Measurements from ENCODE around the gene APOA5. TPM values are rescaled to one million over a fixed set of nuclear protein-coding genes. Genes with fewer than 3 reads are reported as not detected.
"Not testable (repeated sequence)": the region's sequence is repeated elsewhere in the genome, so short reads cannot be mapped to it uniquely, and the experiment has no call there.

Gene APOA5
- total RNA-seq, 1 donor from 2014 or later: not detected

GRCh38 chr11:116773203-116774097 lies 18.2 kb downstream of the APOA5 start:
- H3K36me3 Mint-ChIP-seq (ENCODE audit: low read depth): peaks cover 42% of the 10 kb centered on the region
- H3K4me3 Mint-ChIP-seq (ENCODE audit: low read depth): peak overlapping the region; percentile 99
- intact Hi-C loops (cut with micrococcal nuclease): loop anchor here (1.0 to 5.0 kb wide), 4 partner anchors 15 to 459 kb away; partner anchors contain the start of genes PAFAH1B2, PCSK7, RNF214 and ZPR1

DNA sequence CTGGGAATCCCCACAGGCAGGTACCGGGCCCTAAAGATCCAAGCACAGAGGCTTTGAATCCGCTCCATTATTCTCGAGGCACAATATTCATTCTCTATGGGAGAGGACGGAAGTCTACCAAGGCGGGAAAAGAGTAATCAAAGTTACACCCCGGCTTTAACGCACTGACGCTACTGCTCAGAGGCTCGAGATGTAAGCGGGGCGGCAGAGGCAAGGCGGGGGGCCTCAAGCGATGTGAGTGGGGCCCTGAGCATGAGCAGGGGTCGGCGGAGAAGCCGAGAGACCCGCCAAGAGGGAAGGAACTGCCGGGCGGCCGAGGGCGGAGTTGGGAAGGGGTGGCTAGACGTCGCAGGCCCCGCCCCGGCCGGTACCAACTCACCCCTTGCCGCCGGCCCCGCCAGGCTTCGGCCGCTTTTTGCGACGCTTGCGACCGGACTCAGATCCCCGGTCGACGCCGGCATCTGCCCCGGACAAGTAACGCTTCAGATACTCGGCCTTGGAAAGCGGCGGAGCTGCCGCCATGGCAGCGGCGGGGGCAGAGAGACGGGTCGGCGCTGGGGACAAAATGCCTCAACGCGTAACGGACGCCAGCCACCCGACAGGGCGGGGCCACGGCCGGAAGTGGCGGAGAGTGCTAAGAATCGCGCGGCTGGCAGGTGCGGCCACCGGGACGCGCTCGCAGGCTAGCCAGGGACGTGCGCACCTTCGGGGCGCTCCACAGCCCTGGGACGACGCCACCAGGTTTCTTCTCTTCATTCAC lies 19.1 kb downstream of the APOA5 start, which contains the start of gene BUD13:
Gene BUD13 (minus strand): TSS at position 545 of the 760 bp plus-strand sequence. CDS start 23 bp downstream, at position 522.
- H3K27me3 Mint-ChIP-seq (ENCODE audit: low read depth): no peaks in the 10 kb centered on the region
- H3K4me3 Mint-ChIP-seq (ENCODE audit: low read depth): peak within 1 kb of the TSS; percentile 99
- H3K36me3 Mint-ChIP-seq (ENCODE audit: low read depth): peaks cover 36% of the 10 kb centered on the region
- H3K4me1 Mint-ChIP-seq (ENCODE audit: low read depth): peaks cover 39% of the 10 kb centered on the region
- H3K27ac Mint-ChIP-seq: peak within 1 kb of the TSS; percentile 97
- DNase-seq (ENCODE audit: low spot score): peak; percentile 93
- H3K9me3 Mint-ChIP-seq: no peaks in the 10 kb centered on the region
- intact Hi-C loops (cut with micrococcal nuclease): loop anchor here (1.0 to 5.0 kb wide), 4 partner anchors 16 to 460 kb away; partner anchors contain the start of genes PAFAH1B2, PCSK7, RNF214 and ZPR1

More at GRCh38 chr11:116773203-116774097, 18.2 kb downstream of the APOA5 start:
- Mint-ChIP-seq H3K27me3 (ENCODE audit: low read depth) (no peaks in the 10 kb centered on the region), H3K9me3 (no peaks in the 10 kb centered on the region), H3K4me1 (ENCODE audit: low read depth) (peaks cover 47% of the 10 kb centered on the region), H3K27ac (peak overlapping the region; percentile 97)
- no peak for DNase-seq (ENCODE audit: low spot score)

DNA sequence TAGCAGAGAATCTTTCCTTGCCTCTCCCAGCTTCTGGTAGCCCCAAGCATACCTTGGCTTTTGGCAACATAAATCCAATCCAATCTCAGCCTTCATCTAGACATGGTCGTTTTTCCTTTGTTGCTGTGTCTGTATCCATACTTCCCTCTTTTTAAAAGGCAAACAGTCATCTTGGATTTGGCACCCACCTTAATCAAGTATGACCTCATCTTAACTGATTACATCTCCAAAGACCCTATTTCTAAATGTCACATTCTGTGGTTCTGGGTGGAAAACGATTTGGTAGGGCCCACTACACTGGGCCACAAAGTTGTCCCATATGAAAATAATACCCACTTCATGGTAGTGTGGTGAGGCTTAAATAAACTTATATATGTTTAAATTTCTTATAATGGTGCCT lies 19.7 kb downstream of the APOA5 start:
- H3K4me1 Mint-ChIP-seq (ENCODE audit: low read depth): peaks cover 37% of the 10 kb centered on the region
- no peaks in the 10 kb centered on the region for H3K27me3 Mint-ChIP-seq (ENCODE audit: low read depth)
- intact Hi-C loops (cut with micrococcal nuclease): loop anchor here (2.0 to 5.0 kb wide), 2 partner anchors 370 to 461 kb away; partner anchors contain the start of genes PAFAH1B2, PCSK7 and RNF214

DNA sequence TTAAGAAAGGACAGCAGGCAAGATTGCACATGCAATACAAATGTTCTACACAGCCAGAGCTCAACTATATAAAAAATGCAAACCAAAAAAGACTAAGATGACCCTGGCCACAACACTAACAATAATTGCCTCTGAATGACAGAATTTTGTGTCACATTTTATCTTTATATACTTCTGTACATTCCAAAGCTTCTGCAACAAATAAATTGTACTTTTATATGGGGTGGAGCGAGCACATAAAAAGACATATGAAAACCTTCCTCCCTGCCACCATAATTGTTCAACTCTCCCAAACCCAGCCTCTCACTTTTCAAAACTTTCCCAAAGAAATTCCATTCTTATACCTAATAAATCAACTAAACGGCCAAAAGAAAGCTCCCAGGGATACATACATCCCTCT lies 29.5 kb downstream of the APOA5 start:
- no peak overlapping the region for H3K27ac Mint-ChIP-seq
- no peak overlapping the region for H3K4me3 Mint-ChIP-seq (ENCODE audit: low read depth)
- DNase-seq (ENCODE audit: low spot score): no peak
- H3K36me3 Mint-ChIP-seq (ENCODE audit: low read depth): peaks cover 60% of the 10 kb centered on the region
- no peaks in the 10 kb centered on the region for H3K9me3 Mint-ChIP-seq
- H3K27me3 Mint-ChIP-seq (ENCODE audit: low read depth): no peaks in the 10 kb centered on the region
- intact Hi-C loops (cut with micrococcal nuclease): no loop called here
- H3K4me1 Mint-ChIP-seq (ENCODE audit: low read depth): peaks cover 9% of the 10 kb centered on the region

More for the DNA sequence above, 19.7 kb downstream of the APOA5 start:
- peak overlapping the region; percentile 97 for H3K27ac Mint-ChIP-seq
- no peaks in the 10 kb centered on the region for H3K9me3 Mint-ChIP-seq
- peaks cover 29% of the 10 kb centered on the region for H3K36me3 Mint-ChIP-seq (ENCODE audit: low read depth)
- peak overlapping the region; percentile 99 for H3K4me3 Mint-ChIP-seq (ENCODE audit: low read depth)
- no peak for DNase-seq (ENCODE audit: low spot score)

DNA sequence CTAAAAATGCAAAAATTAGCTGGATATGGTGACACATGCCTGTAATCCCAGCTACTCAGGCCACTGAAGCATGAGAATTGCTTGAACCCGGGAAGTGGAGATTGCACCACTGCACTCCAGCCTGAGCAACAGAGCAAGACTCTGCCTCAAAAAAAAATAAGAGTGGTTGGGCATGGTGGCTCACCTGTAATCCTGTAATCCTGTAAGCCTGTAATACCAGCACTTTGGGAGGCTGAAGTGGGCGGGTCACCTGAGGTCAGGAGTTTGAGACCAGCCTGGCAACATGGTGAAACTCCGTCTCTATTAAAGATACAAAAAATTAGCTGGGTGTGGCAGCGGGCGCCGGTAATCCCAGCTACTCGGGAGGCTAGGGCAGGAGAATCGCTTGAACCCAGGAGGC lies 35.6 kb downstream of the APOA5 start:
- H3K4me3 Mint-ChIP-seq (ENCODE audit: low read depth); H3K9me3 Mint-ChIP-seq; intact Hi-C loops (cut with micrococcal nuclease); DNase-seq (ENCODE audit: low spot score); H3K4me1 Mint-ChIP-seq (ENCODE audit: low read depth); H3K27me3 Mint-ChIP-seq (ENCODE audit: low read depth); H3K27ac Mint-ChIP-seq: not testable (repeated sequence)
- peaks cover 58% of the 10 kb centered on the region for H3K36me3 Mint-ChIP-seq (ENCODE audit: low read depth)

GRCh38 chr11:116750070-116750718 lies 41.5 kb downstream of the APOA5 start:
- no peaks in the 10 kb centered on the region for H3K27me3 Mint-ChIP-seq (ENCODE audit: low read depth)
- intact Hi-C loops (cut with micrococcal nuclease): no loop called here
- H3K9me3 Mint-ChIP-seq: no peaks in the 10 kb centered on the region
- no peak overlapping the region for H3K4me3 Mint-ChIP-seq (ENCODE audit: low read depth)
- DNase-seq (ENCODE audit: low spot score): no peak
- H3K27ac Mint-ChIP-seq: no peak overlapping the region
- peaks cover 36% of the 10 kb centered on the region for H3K36me3 Mint-ChIP-seq (ENCODE audit: low read depth)
- no peaks in the 10 kb centered on the region for H3K4me1 Mint-ChIP-seq (ENCODE audit: low read depth)

DNA sequence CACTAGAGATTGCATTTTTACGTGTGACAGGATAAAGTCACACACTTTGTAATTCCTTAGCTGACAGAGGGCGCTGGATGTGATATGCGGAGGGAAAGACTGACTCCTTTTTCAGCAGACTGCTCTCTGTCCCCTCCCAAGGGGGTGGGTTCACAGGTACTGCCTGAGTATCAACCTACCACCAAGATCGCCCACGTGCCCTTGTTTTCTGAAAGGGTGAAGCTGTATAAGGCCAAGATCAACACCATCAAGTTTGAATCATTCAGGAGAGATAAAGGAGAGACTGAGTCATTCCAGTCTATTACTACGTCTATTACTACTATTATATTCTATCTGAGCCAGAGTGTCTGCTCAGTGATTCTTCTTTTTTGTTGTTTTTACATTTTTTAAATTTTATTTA lies 49.6 kb downstream of the APOA5 start:
- Mint-ChIP-seq H3K4me1 (ENCODE audit: low read depth) (peaks cover 5% of the 10 kb centered on the region), H3K27me3 (ENCODE audit: low read depth) (no peaks in the 10 kb centered on the region), H3K27ac (no peak overlapping the region), H3K36me3 (ENCODE audit: low read depth) (peaks cover 7% of the 10 kb centered on the region), H3K4me3 (ENCODE audit: low read depth) (no peak overlapping the region), H3K9me3 (no peaks in the 10 kb centered on the region)
- intact Hi-C loops (cut with micrococcal nuclease): no loop called here
- no peak for DNase-seq (ENCODE audit: low spot score)

GRCh38 chr11:116740741-116741140 lies 50.9 kb downstream of the APOA5 start:
- no peak overlapping the region for H3K27ac Mint-ChIP-seq
- DNase-seq (ENCODE audit: low spot score): no peak
- intact Hi-C loops (cut with micrococcal nuclease): no loop called here
- no peaks in the 10 kb centered on the region for H3K9me3 Mint-ChIP-seq
- no peak overlapping the region for H3K4me3 Mint-ChIP-seq (ENCODE audit: low read depth)
- peaks cover 2% of the 10 kb centered on the region for H3K36me3 Mint-ChIP-seq (ENCODE audit: low read depth)
- peaks cover 5% of the 10 kb centered on the region for H3K4me1 Mint-ChIP-seq (ENCODE audit: low read depth)
- no peaks in the 10 kb centered on the region for H3K27me3 Mint-ChIP-seq (ENCODE audit: low read depth)

Other genes with a start within 250 kb of the APOA5 start
- 30.4 and 34.3 TPM in 2 replicates for gene BUD13, start 18.9 kb downstream of the APOA5 start, total RNA-seq
- 84.1 and 84.7 TPM in 2 replicates for gene ZPR1, start 3.9 kb downstream of the APOA5 start, total RNA-seq
- not detected in 2 replicates for gene APOA4, start 31.4 kb upstream of the APOA5 start, total RNA-seq
- not detected in 2 replicates for gene APOC3, start 38.0 kb upstream of the APOA5 start, total RNA-seq
- not detected in 2 replicates for gene APOA1, start 45.7 kb upstream of the APOA5 start, total RNA-seq